WERI-Rb-1 (cell line): ENCODE results near the gene SDK2.

Experiments used
- DNase-seq: peaks from one replicate; pipeline ENCODE4 v3.0.0-alpha.2; 2020
- H3K27ac ChIP-seq: fragments of 250-450 bp; sonication (Bioruptor Pico); 2 replicates; pipeline ENCODE4 v1.5.1; 2020; ENCODE audit warnings: mild to moderate bottlenecking, moderate library complexity
- H3K27me3 ChIP-seq: fragments of 250-450 bp; sonication (Bioruptor Pico); 2 replicates; pipeline ENCODE4 v1.5.1; 2021; ENCODE audit warnings: mild to moderate bottlenecking, low read depth, moderate library complexity; ENCODE audit not compliant: insufficient read depth, severe bottlenecking
- H3K36me3 ChIP-seq: fragments of 250-450 bp; sonication (Bioruptor Pico); 2 replicates; pipeline ENCODE4 v1.5.1; 2020; ENCODE audit warnings: mild to moderate bottlenecking, moderate library complexity
- H3K4me3 ChIP-seq: 2 replicates; pipeline ENCODE4 v1.5.1; 2011; ENCODE audit warnings: low read depth, mild to moderate bottlenecking, control low read depth, low read length
- H3K9me3 ChIP-seq: fragments of 250-450 bp; sonication (Bioruptor Pico); 2 replicates; pipeline ENCODE4 v1.5.1; 2021; ENCODE audit warnings: mild to moderate bottlenecking, moderate library complexity; ENCODE audit not compliant: severe bottlenecking
- CTCF ChIP-seq: IDR thresholded peaks from 2 replicates; pipeline ENCODE4 v1.5.1; 2011; ENCODE audit warnings: low read depth, mild to moderate bottlenecking, control low read depth, inconsistent platforms, low read length

SDK2 gene

GRCh38 chr17:73354423-73355284, 289.6 kb downstream of the SDK2 start:
- Histone ChIP-seq H3K36me3 (peaks cover 35% of the 10 kb centered on the region), H3K4me3 (no peak overlapping the region), H3K9me3 (no peaks in the 10 kb centered on the region), H3K27ac (no peak overlapping the region), H3K27me3 (no peaks in the 10 kb centered on the region)
- no peak for TF ChIP-seq CTCF
- peak; percentile 13 for DNase-seq

- peaks cover 42% of the 10 kb centered on the region for H3K36me3 ChIP-seq
- no peaks in the 10 kb centered on the region for H3K9me3 ChIP-seq
- H3K4me3 ChIP-seq: no peak overlapping the region
- no peak for TF ChIP-seq CTCF
- H3K27ac ChIP-seq: no peak overlapping the region
- no peaks in the 10 kb centered on the region for H3K27me3 ChIP-seq
- DNase-seq: no peak
Observed at GRCh38 chr17:73352261-73352660, 292.0 kb downstream of the SDK2 start.

GRCh38 chr17:73351764-73352163, 292.5 kb downstream of the SDK2 start:
- TF ChIP-seq CTCF: no peak
- no peak for DNase-seq
- no peak overlapping the region for H3K27ac ChIP-seq
- H3K9me3 ChIP-seq: no peaks in the 10 kb centered on the region
- peaks cover 42% of the 10 kb centered on the region for H3K36me3 ChIP-seq
- H3K27me3 ChIP-seq: no peaks in the 10 kb centered on the region
- no peak overlapping the region for H3K4me3 ChIP-seq

GRCh38 chr17:73350864-73351263, 293.4 kb downstream of the SDK2 start:
- TF ChIP-seq CTCF: no peak
- Histone ChIP-seq H3K4me3 (no peak overlapping the region), H3K27me3 (no peaks in the 10 kb centered on the region), H3K36me3 (peaks cover 38% of the 10 kb centered on the region), H3K9me3 (no peaks in the 10 kb centered on the region), H3K27ac (no peak overlapping the region)
- DNase-seq: no peak

GRCh38 chr17:73349647-73350046, 294.6 kb downstream of the SDK2 start:
- Histone ChIP-seq H3K9me3 (no peaks in the 10 kb centered on the region), H3K4me3 (no peak overlapping the region), H3K27me3 (no peaks in the 10 kb centered on the region), H3K27ac (peak overlapping the region; percentile 57), H3K36me3 (peaks cover 35% of the 10 kb centered on the region)
- no peak for DNase-seq
- TF ChIP-seq CTCF: no peak

- Histone ChIP-seq H3K27me3 (no peaks in the 10 kb centered on the region), H3K4me3 (no peak overlapping the region), H3K9me3 (no peaks in the 10 kb centered on the region), H3K36me3 (peaks cover 37% of the 10 kb centered on the region), H3K27ac (peak overlapping the region; percentile 57)
- DNase-seq: peak; percentile 47
- no peak for TF ChIP-seq CTCF
Observed at GRCh38 chr17:73349138-73349537, 295.1 kb downstream of the SDK2 start.
